MCF 10A (cell line): Measurements from ENCODE around the gene ABLIM2. TPM values are rescaled to one million over a fixed set of nuclear protein-coding genes. Genes with fewer than 3 reads are reported as not detected.

ENCODE experiments used
- BruUV-seq: library from RNA; stranded (reverse); fragments of 400-500 nt; replicated peaks from 2 replicates; lab custom pipeline; 2021; lab: Mats Ljungman, UMichigan
- CTCF ChIA-PET: fragments of 300-600 bp; sonication (Branson Sonifier 250); formaldehyde crosslinking; extraction: SDS; loops from one replicate; lab custom pipeline; 2021; ENCODE audit warnings: antibody characterized with exemption, inconsistent platforms; lab: Yijun Ruan, JAX
- POLR2A ChIA-PET: fragments of 300-600, 350-650 bp; sonication (Branson Sonifier 250); formaldehyde crosslinking; extraction: SDS; loops from one replicate; lab custom pipeline; 2020; ENCODE audit warnings: antibody characterized with exemption, inconsistent platforms; lab: Yijun Ruan, JAX
- DNase-seq: peaks from one replicate; pipeline ENCODE4 v3.0.0-alpha.2; 2018; ENCODE audit not compliant: unreplicated experiment
- H3K27ac Mint-ChIP-seq: one replicate; pipeline ENCODE4 v1.8.0; 2022; ENCODE audit warnings: mild to moderate bottlenecking, low read depth, mixed read lengths; ENCODE audit not compliant: unreplicated experiment
- H3K27me3 Mint-ChIP-seq: one replicate; pipeline ENCODE4 v1.8.0; 2022; ENCODE audit warnings: mixed read lengths; ENCODE audit not compliant: insufficient read depth, unreplicated experiment
- H3K36me3 Mint-ChIP-seq: one replicate; pipeline ENCODE4 v1.8.0; 2022; ENCODE audit warnings: mild to moderate bottlenecking, moderate library complexity, mixed read lengths; ENCODE audit not compliant: insufficient read depth, unreplicated experiment
- H3K4me1 Mint-ChIP-seq: one replicate; pipeline ENCODE4 v1.8.0; 2022; ENCODE audit warnings: mixed read lengths; ENCODE audit not compliant: insufficient read depth, unreplicated experiment
- H3K4me3 Mint-ChIP-seq: one replicate; pipeline ENCODE4 v1.8.0; 2022; ENCODE audit warnings: mild to moderate bottlenecking, moderate library complexity, mixed read lengths; ENCODE audit not compliant: unreplicated experiment
- H3K9me3 Mint-ChIP-seq: one replicate; pipeline ENCODE4 v1.8.0; 2022; ENCODE audit warnings: mixed read lengths; ENCODE audit not compliant: unreplicated experiment
- intact Hi-C: fragments of 100-400 bp; cut with micrococcal nuclease; formaldehyde crosslinking; loops from 2 replicates; pipeline ENCODE4 v1.14.1; 2022
- total RNA-seq: library from RNA; stranded (reverse); gene quantifications from 2 replicates; pipeline ENCODE4 v1.2.3, GENCODE V29; 2022
- TF ChIP-seq, protein P1 (sequence below): fragments of 200-600 bp; IDR thresholded peaks from one replicate; pipeline ENCODE4 v1.8.0; 2022; ENCODE audit warnings: antibody characterized with exemption, mild to moderate bottlenecking; ENCODE audit not compliant: unreplicated experiment

ABLIM2 gene
- total RNA-seq, 1 experiment from 2014 or later, result 5.3 TPM

DNA sequence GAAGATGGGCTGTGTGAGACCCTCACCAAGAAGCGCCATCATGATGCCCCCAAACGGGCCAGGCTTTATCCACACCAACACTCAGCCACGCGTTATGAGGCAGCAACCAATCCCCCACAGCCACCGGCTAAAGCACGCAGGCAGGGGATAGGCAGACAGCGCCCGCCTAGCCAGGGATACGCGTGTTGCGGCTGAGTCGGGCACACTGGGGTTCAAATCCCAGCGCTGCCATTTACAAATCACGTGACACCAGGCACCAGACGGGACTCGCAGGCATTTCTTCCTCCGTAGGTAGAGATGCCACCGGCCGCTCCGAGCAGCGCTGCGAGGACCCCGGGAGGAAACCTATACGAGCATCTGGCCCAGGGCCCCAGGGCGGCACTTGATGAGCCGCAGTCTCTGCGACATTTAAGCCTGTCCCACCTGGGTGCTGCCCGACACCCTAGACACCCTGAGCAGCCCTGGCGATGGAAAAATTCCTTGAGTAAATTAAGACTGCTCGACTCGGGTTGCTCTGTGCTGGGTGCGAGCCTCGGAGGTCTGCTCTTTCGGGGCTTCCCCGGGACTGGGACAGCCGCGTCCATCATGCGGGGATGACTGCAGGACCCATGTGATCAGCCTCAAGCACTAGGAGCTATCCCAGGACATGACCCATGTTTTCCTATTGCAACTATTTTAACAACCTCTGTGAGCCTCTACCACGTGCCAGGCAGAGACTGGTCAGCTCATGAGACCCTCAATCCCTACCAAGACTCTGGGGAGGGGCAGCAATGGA, 6.3 kb downstream of the ABLIM2 start:
- TF ChIP-seq, protein P1, sequence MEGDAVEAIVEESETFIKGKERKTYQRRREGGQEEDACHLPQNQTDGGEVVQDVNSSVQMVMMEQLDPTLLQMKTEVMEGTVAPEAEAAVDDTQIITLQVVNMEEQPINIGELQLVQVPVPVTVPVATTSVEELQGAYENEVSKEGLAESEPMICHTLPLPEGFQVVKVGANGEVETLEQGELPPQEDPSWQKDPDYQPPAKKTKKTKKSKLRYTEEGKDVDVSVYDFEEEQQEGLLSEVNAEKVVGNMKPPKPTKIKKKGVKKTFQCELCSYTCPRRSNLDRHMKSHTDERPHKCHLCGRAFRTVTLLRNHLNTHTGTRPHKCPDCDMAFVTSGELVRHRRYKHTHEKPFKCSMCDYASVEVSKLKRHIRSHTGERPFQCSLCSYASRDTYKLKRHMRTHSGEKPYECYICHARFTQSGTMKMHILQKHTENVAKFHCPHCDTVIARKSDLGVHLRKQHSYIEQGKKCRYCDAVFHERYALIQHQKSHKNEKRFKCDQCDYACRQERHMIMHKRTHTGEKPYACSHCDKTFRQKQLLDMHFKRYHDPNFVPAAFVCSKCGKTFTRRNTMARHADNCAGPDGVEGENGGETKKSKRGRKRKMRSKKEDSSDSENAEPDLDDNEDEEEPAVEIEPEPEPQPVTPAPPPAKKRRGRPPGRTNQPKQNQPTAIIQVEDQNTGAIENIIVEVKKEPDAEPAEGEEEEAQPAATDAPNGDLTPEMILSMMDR, result no peak
- peaks cover 8% of the 10 kb centered on the region for H3K27me3 Mint-ChIP-seq
- no peak for DNase-seq
- H3K27ac Mint-ChIP-seq, result no peak overlapping the region
- CTCF ChIA-PET, result no interaction called here
- no peak overlapping the region for H3K4me3 Mint-ChIP-seq
- H3K36me3 Mint-ChIP-seq, result peaks cover 4% of the 10 kb centered on the region
- POLR2A ChIA-PET, result no interaction called here
- H3K9me3 Mint-ChIP-seq, result no peaks in the 10 kb centered on the region
- no peaks in the 10 kb centered on the region for H3K4me1 Mint-ChIP-seq
- intact Hi-C loops, result no loop called here
- no TSS peak for BruUV-seq

DNA sequence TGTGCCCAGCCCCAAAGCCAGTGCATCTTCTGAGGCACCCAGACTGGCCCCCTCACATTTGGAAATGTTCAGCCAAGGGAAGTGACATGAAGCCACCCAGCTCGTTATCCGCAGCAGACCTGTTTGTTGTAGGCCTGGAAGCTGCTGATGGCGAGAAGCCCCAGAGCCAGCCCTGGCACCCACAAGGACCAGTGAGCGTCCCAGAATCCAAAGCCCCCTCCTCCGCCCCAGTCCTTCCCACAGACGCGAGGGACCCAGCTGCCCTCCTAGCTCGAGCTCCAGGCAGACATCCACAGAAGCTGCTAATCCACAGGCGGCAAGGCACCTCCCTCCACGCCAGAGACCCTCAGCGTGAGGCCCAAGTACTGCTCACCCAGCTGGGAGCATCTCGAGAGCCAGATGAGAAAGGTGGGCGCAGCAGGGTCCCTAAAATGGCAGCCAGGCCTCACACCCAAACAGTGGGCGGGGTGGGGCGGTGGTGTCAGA, 7.4 kb downstream of the ABLIM2 start:
- Mint-ChIP-seq H3K4me3 (no peak overlapping the region), H3K27ac (no peak overlapping the region), H3K36me3 (peaks cover 4% of the 10 kb centered on the region), H3K27me3 (peaks cover 13% of the 10 kb centered on the region), H3K9me3 (no peaks in the 10 kb centered on the region), H3K4me1 (no peaks in the 10 kb centered on the region)
- no peak for DNase-seq
- POLR2A ChIA-PET, result interaction anchor here (0.5 kb wide), 1 partner anchor 9 kb away, joined by 3 read pairs; no protein-coding TSS in a partner anchor
- intact Hi-C loops, result no loop called here
- CTCF ChIA-PET, result no interaction called here
- no TSS peak for BruUV-seq
- TF ChIP-seq, protein P1, result no peak

DNA sequence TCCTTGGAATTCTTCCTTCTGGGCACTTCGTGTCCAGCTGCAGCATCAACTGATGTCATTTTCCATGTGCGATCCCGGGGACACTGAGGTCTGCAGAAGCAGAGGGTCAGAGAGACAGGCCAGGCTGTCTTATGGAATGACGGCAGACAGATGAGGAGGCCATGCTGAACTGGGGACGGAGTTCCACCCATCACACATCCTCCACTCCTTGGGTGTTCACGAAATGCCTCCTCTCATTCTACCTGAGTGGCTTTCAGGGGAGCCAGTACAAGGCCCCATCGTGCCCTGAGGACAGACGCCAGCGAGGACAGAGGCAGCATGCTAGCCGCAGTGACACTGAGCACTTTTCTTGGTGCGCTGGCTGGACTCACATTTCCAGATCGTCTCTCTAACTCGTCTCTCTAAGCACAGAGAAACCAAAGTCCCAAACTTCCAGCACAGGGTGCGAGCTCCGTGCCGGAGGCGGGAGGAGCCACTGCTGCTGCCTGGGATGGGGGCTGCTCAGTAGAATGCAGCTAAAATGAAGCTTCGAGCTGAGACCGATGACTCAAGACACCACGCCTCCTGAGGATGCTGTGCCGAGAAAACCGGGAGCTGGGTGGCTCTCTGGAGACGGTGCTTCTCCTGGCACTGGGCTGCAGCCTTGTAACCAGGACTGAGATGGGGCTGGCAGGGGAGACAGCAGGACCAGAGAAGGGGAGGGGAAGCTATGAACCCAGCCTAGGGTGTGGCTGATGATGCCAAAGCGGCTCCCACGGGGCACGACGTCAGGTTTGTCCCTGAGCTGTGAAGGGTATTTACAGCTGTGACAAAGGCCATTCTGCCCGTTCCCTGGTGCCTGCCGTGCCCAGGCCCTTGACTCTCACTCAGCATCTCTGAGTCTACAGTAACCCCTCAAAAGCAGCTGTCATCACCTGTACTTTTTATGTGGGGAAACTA, 8.2 kb downstream of the ABLIM2 start:
- POLR2A ChIA-PET, result no interaction called here

More for the DNA sequence above, 8.2 kb downstream of the ABLIM2 start:
- Mint-ChIP-seq H3K36me3 (peaks cover 4% of the 10 kb centered on the region), H3K4me1 (no peaks in the 10 kb centered on the region), H3K4me3 (no peak overlapping the region), H3K27me3 (peaks cover 20% of the 10 kb centered on the region), H3K9me3 (no peaks in the 10 kb centered on the region), H3K27ac (no peak overlapping the region)
- DNase-seq, result no peak
- no TSS peak for BruUV-seq
- CTCF ChIA-PET, result interaction anchor here (0.6 kb wide), 1 partner anchor 15 kb away, joined by 3 read pairs; no protein-coding TSS in a partner anchor
- TF ChIP-seq, protein P1, result no peak
- intact Hi-C loops, result no loop called here
